ENCODE measurements around the gene RTF1. TPM values are rescaled to one million over a fixed set of nuclear protein-coding genes. Genes with fewer than 3 reads are reported as not detected.

The RTF1 gene
- polyA plus RNA-seq, 2 of the 4 experiments (the other 2 are of a cell fraction), result 21.1 to 22.8 TPM

DNA sequence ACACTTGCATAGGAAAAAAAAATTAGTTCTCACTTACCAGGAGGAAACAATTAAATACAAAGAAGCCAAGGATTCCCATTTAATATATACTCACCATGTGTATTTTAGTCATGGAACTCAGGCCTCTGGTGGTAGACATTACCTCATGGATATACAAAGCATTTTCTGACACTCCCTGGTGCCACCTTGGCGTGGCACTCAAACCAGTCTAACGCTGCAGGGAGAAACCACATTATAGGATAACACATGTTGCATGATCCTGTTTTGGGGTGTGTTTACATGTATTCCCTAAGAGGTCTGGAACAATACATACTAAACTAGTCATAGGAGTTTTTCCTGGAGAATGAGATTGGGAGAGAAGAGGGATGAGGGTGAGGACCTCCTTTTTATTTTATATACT, 5.9 kb upstream of the RTF1 start:
- no peak overlapping the region for H3K27ac ChIP-seq
- H3K4me1 ChIP-seq, result peaks cover 5% of the 10 kb centered on the region; the same call in 1 of the 3 replicates
- POLR2A ChIA-PET, result no interaction called here
- WGBS (ENCODE audit: missing lambda C conversion rate), result 76% methylated on average over 2 of the region's 2 CpGs
- H3K4me2 ChIP-seq, result no peak overlapping the region
- FAIRE-seq, result no peak
- CTCF ChIA-PET, result no interaction called here
- no peak for DNase-seq (ENCODE audit: low read depth in 1 of 2, low spot score in 1 of 2)
- no peak for TF ChIP-seq EHMT2 (IDR thresholded peaks at IDR 0.05; ENCODE audit: low read depth)
- no peak for TF ChIP-seq RNF2 (IDR thresholded peaks at IDR 0.05; ENCODE audit: borderline replicate concordance, low read depth)
- no peaks in the 10 kb centered on the region for H3K9me3 ChIP-seq
- no peak for ATAC-seq
- H3K4me3 ChIP-seq, result no peak overlapping the region

DNA sequence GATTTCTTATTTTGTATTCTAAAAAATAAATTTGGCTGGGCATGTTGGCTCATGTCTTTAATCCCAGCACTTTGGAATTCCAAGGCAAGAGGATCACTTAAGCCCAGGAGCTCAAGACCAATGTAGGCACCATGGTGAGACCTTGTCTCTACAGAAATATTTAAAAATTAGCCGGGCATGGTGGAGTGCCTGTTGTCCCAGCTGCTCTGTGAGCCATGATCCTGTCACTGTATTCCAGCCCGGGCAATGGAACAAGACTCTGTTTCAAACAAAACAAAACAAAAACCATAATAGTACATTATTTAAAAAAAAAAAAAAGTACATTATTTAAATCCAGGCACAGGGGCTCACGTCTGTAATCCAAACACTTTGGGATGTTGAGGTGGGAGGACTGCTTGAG, 5.5 kb upstream of the RTF1 start:
- TF ChIP-seq ZSCAN20 (CRISPR knock-in tag; IDR thresholded peaks at IDR 0.05), result no peak
- no peak for TF ChIP-seq ZFP36 (IDR thresholded peaks at IDR 0.05; ENCODE audit: borderline replicate concordance, partially characterized antibody)
- TF ChIP-seq, protein P1, sequence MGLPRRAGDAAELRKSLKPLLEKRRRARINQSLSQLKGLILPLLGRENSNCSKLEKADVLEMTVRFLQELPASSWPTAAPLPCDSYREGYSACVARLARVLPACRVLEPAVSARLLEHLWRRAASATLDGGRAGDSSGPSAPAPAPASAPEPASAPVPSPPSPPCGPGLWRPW (IDR thresholded peaks at IDR 0.05), result no peak
- no peak for TF ChIP-seq EP300 (IDR thresholded peaks at IDR 0.05)
- TF ChIP-seq POLR2AphosphoS2 (conservative IDR thresholded peaks at IDR 0.05; ENCODE audit: low read length), result no peak
- TF ChIP-seq JUN (IDR thresholded peaks at IDR 0.05), result no peak
- TF ChIP-seq FOXS1 (CRISPR knock-in tag; IDR thresholded peaks at IDR 0.05), result no peak
- TF ChIP-seq CEBPB (IDR thresholded peaks at IDR 0.05), result no peak
- TF ChIP-seq KDM5A (IDR thresholded peaks at IDR 0.05), result no peak
- TF ChIP-seq JUNB (IDR thresholded peaks at IDR 0.05), result no peak
- no peak for TF ChIP-seq KDM1A (IDR thresholded peaks at IDR 0.05; ENCODE audit: low read depth)
- no peak for TF ChIP-seq NPAS2 (CRISPR knock-in tag; IDR thresholded peaks at IDR 0.05; ENCODE audit: borderline replicate concordance)
- TF ChIP-seq MYC (IDR thresholded peaks at IDR 0.05; ENCODE audit: borderline replicate concordance, low read length), result no peak
- DNase-seq (ENCODE audit: low read depth in 1 of 2, low spot score in 1 of 2) (no peak), FAIRE-seq (no peak), ATAC-seq (no peak)
- Histone ChIP-seq H3K9me3 (no peaks in the 10 kb centered on the region), H3K27ac (no peak overlapping the region), H3K4me1 (peaks cover 5% of the 10 kb centered on the region; the same call in 1 of the 3 replicates), H3K4me3 (no peak overlapping the region), H3K4me2 (no peak overlapping the region)
- CTCF ChIA-PET, result interaction anchor here (1.1 kb wide), 1 partner anchor 12 kb away, joined by 5 read pairs; no protein-coding TSS in a partner anchor
- POLR2A ChIA-PET, result interaction anchor here (1.0 kb wide), 1 partner anchor 10 kb away, joined by 3 read pairs; no protein-coding TSS in a partner anchor
- 87% methylated on average over 3 of the region's 3 CpGs for WGBS (ENCODE audit: missing lambda C conversion rate)

DNA sequence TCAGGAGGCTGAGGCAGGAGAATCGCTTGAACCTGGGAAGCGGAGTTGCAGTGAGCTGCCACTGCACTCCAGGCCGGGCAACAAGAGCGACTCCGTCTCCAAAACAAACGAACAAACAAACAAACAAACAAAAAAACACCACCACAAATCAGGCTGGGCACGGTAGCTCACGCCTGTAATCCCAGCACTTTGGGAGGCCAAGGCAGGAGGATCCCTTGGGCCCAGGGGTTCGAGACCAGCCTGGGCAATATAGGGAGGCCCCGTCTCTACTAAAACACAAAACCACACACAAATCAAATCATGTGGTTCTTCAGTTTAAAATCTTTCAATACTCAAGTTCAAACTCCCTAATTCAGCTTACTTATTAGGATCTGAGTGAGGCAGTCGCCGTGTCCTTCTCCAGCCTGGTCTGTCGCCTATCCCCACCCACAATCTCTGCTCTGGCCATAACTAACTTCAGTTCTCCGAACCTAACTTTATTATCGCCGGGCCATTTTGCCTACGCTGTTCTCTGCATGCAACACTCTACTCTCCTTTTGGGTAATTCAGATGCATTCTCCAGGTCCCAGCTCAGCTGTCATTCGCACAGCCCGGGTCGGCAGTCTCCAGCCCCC, 660 bp upstream of the RTF1 start:
- POLR2A ChIA-PET, result no interaction called here
- H3K9me3 ChIP-seq, result no peaks in the 10 kb centered on the region
- CTCF ChIA-PET, result interaction anchor here (0.6 kb wide), 1 partner anchor 18 kb away, joined by 3 read pairs; no protein-coding TSS in a partner anchor
- 15% methylated on average over 20 of the region's 20 CpGs for WGBS (ENCODE audit: missing lambda C conversion rate)
- peak overlapping the region; percentile 84 to 95 for H3K27ac ChIP-seq
- TF ChIP-seq EHMT2 (IDR thresholded peaks at IDR 0.05; ENCODE audit: low read depth), result no peak
- TF ChIP-seq EP300 (IDR thresholded peaks at IDR 0.05), result no peak
- no peak for TF ChIP-seq JUN (IDR thresholded peaks at IDR 0.05)
- TF ChIP-seq, protein P2, sequence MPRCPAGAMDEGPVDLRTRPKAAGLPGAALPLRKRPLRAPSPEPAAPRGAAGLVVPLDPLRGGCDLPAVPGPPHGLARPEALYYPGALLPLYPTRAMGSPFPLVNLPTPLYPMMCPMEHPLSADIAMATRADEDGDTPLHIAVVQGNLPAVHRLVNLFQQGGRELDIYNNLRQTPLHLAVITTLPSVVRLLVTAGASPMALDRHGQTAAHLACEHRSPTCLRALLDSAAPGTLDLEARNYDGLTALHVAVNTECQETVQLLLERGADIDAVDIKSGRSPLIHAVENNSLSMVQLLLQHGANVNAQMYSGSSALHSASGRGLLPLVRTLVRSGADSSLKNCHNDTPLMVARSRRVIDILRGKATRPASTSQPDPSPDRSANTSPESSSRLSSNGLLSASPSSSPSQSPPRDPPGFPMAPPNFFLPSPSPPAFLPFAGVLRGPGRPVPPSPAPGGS (IDR thresholded peaks at IDR 0.05), result no peak
- no peak for TF ChIP-seq KDM1A (IDR thresholded peaks at IDR 0.05; ENCODE audit: low read depth)
- no peak for TF ChIP-seq CBX8 (IDR thresholded peaks at IDR 0.05)
- TF ChIP-seq, protein P3, sequence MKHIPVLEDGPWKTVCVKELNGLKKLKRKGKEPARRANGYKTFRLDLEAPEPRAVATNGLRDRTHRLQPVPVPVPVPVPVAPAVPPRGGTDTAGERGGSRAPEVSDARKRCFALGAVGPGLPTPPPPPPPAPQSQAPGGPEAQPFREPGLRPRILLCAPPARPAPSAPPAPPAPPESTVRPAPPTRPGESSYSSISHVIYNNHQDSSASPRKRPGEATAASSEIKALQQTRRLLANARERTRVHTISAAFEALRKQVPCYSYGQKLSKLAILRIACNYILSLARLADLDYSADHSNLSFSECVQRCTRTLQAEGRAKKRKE (CRISPR knock-in tag; IDR thresholded peaks at IDR 0.05; ENCODE audit: low read depth), result no peak
- TF ChIP-seq SREBF2 (IDR thresholded peaks at IDR 0.05), result no peak
- TF ChIP-seq, protein P4, sequence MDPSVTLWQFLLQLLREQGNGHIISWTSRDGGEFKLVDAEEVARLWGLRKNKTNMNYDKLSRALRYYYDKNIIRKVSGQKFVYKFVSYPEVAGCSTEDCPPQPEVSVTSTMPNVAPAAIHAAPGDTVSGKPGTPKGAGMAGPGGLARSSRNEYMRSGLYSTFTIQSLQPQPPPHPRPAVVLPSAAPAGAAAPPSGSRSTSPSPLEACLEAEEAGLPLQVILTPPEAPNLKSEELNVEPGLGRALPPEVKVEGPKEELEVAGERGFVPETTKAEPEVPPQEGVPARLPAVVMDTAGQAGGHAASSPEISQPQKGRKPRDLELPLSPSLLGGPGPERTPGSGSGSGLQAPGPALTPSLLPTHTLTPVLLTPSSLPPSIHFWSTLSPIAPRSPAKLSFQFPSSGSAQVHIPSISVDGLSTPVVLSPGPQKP (IDR thresholded peaks at IDR 0.05; ENCODE audit: low read depth, low read length), result no peak
- no peak for TF ChIP-seq MAFK (IDR thresholded peaks at IDR 0.05; ENCODE audit: partially characterized antibody)
- TF ChIP-seq FOSL2 (IDR thresholded peaks at IDR 0.05), result no peak
- TF ChIP-seq FOSL2 (CRISPR knock-in tag; IDR thresholded peaks at IDR 0.05), result no peak
- no peak for TF ChIP-seq RFX5 (IDR thresholded peaks at IDR 0.05)
- no peak for TF ChIP-seq MYC (IDR thresholded peaks at IDR 0.05; ENCODE audit: borderline replicate concordance, low read length)
- no peak for TF ChIP-seq SMC3 (IDR thresholded peaks at IDR 0.05)
- no peak for TF ChIP-seq POLR2AphosphoS2 (conservative IDR thresholded peaks at IDR 0.05; ENCODE audit: low read length)
- no peak for TF ChIP-seq POLR2A (IDR thresholded peaks at IDR 0.05; ENCODE audit: low read length)
- TF ChIP-seq, protein P5, sequence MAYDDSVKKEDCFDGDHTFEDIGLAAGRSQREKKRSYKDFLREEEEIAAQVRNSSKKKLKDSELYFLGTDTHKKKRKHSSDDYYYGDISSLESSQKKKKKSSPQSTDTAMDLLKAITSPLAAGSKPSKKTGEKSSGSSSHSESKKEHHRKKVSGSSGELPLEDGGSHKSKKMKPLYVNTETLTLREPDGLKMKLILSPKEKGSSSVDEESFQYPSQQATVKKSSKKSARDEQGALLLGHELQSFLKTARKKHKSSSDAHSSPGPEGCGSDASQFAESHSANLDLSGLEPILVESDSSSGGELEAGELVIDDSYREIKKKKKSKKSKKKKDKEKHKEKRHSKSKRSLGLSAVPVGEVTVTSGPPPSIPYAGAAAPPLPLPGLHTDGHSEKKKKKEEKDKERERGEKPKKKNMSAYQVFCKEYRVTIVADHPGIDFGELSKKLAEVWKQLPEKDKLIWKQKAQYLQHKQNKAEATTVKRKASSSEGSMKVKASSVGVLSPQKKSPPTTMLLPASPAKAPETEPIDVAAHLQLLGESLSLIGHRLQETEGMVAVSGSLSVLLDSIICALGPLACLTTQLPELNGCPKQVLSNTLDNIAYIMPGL (CRISPR knock-in tag; IDR thresholded peaks at IDR 0.05; ENCODE audit: borderline replicate concordance), result no peak
- TF ChIP-seq TFCP2L1 (CRISPR knock-in tag; IDR thresholded peaks at IDR 0.05), result no peak
- TF ChIP-seq ZSCAN20 (CRISPR knock-in tag; IDR thresholded peaks at IDR 0.05), result no peak
- TF ChIP-seq RAD21 (conservative IDR thresholded peaks at IDR 0.05 in 1 of 2, IDR thresholded peaks at IDR 0.05 in 1 of 2), result no peak
- FAIRE-seq (no peak), DNase-seq (ENCODE audit: low read depth in 1 of 2, low spot score in 1 of 2) (no peak), ATAC-seq (peak; percentile 56 to 58)
- peaks cover 13% of the 10 kb centered on the region; the same call in 2 of the 3 replicates for H3K4me1 ChIP-seq
- peak overlapping the region; percentile 80 for H3K4me2 ChIP-seq
- H3K4me3 ChIP-seq, result peak overlapping the region; percentile 86

Data from A549 (cell line).